Measurements from ENCODE around the gene ZFYVE26.

DNA sequence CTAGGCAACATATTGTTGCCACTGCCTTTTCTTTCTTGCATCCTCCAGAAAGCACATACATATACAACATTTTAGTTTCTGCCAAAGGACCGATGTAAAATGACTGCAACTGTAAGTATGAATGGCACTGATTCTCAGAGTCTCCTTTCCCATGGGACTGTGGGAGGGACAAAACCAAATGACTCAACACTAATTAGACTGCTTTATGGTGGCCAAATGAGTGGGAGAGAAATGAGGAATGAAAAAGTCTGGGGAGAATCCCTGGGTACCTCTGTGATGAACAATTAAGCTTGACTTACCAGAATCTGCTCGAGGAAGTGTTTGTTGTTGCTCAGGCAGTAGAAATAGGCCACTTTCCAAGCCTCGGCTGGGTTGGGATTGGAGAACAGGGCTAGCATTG is 10.1 kb downstream of the ZFYVE26 start:
- TF ChIP-seq RARB (CRISPR knock-in tag; IDR thresholded peaks at IDR 0.05) (no peak), POU6F1 (CRISPR knock-in tag; IDR thresholded peaks at IDR 0.05; ENCODE audit: borderline replicate concordance, low read depth) (no peak), ARNTL (CRISPR knock-in tag; IDR thresholded peaks at IDR 0.05; ENCODE audit: borderline replicate concordance, low read depth) (no peak), SNAI2 (CRISPR knock-in tag; IDR thresholded peaks at IDR 0.05) (no peak), BACH2 (CRISPR knock-in tag; IDR thresholded peaks at IDR 0.05; ENCODE audit: borderline replicate concordance) (no peak), PATZ1 (CRISPR knock-in tag; IDR thresholded peaks at IDR 0.05; ENCODE audit: borderline replicate concordance) (no peak)

Data from SK-N-SH treated with all-trans-retinoic acid at 6 μM for 48 hours (cell line).